Forelimb muscle (tissue), 1 donor: ENCODE results near the gene RBMXL2. TPM values are rescaled to one million over a fixed set of nuclear protein-coding genes. Genes with fewer than 3 reads are reported as not detected.

ENCODE experiments used
- polyA plus RNA-seq: library from polyadenylated mRNA; unstranded; fragments of 120-200 nt; gene quantifications from one replicate; pipeline ENCODE4 v1.2.1, GENCODE V29; 2013; ENCODE audit not compliant: insufficient read length

The RBMXL2 gene
- polyA plus RNA-seq, 1 donor: not detected

Other genes starting within 250 kb of the RBMXL2 start
- gene OR10A5, start 243.3 kb upstream of the RBMXL2 start, polyA plus RNA-seq: not detected
- gene OR10A2, start 225.9 kb upstream of the RBMXL2 start, polyA plus RNA-seq: 0.05 TPM
- gene OR10A4, start 212.4 kb upstream of the RBMXL2 start, polyA plus RNA-seq: not detected
- gene OR2D2, start 196.5 kb upstream of the RBMXL2 start, polyA plus RNA-seq: not detected
- not detected for gene OR2D3, start 168.0 kb upstream of the RBMXL2 start, polyA plus RNA-seq
- 0.49 TPM for gene ZNF215, start 162.6 kb upstream of the RBMXL2 start, polyA plus RNA-seq
- gene ZNF214, start 68.7 kb upstream of the RBMXL2 start, polyA plus RNA-seq: 2.4 TPM
- not detected for gene NLRP14, start 68.5 kb upstream of the RBMXL2 start, polyA plus RNA-seq
- 0.46 TPM for gene SYT9, start 162.9 kb downstream of the RBMXL2 start, polyA plus RNA-seq